Measurements from ENCODE around the gene TRIM33.

GRCh38 chr1:114530224-114530623 is 19.2 kb upstream of the TRIM33 start:
- TF ChIP-seq, protein P1, sequence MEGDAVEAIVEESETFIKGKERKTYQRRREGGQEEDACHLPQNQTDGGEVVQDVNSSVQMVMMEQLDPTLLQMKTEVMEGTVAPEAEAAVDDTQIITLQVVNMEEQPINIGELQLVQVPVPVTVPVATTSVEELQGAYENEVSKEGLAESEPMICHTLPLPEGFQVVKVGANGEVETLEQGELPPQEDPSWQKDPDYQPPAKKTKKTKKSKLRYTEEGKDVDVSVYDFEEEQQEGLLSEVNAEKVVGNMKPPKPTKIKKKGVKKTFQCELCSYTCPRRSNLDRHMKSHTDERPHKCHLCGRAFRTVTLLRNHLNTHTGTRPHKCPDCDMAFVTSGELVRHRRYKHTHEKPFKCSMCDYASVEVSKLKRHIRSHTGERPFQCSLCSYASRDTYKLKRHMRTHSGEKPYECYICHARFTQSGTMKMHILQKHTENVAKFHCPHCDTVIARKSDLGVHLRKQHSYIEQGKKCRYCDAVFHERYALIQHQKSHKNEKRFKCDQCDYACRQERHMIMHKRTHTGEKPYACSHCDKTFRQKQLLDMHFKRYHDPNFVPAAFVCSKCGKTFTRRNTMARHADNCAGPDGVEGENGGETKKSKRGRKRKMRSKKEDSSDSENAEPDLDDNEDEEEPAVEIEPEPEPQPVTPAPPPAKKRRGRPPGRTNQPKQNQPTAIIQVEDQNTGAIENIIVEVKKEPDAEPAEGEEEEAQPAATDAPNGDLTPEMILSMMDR (conservative IDR thresholded peaks at IDR 0.05) = no peak
- no peak for TF ChIP-seq ZFX (IDR thresholded peaks at IDR 0.05)
